PC-9 (cell line): ENCODE data around the gene CA7.

Experiments
- CTCF ChIP-seq: fragments of 200-600 bp; sonication (generic); conservative IDR thresholded peaks from 2 replicates; pipeline ENCODE4 v1.6.1; 2017; ENCODE audit warnings: mixed run types, antibody characterized with exemption, mild to moderate bottlenecking, moderate library complexity
- EZH2 ChIP-seq: fragments of 200-600 bp; sonication (generic); IDR thresholded peaks from 2 replicates; pipeline ENCODE4 v1.8.0; 2017; ENCODE audit warnings: antibody characterized with exemption, low read depth

GRCh38 chr16:66845791-66846221, 1.6 kb downstream of the CA7 start:
- TF ChIP-seq CTCF, result no peak
- no peak for TF ChIP-seq EZH2
